ENCODE data around the gene PPM1H.

DNA sequence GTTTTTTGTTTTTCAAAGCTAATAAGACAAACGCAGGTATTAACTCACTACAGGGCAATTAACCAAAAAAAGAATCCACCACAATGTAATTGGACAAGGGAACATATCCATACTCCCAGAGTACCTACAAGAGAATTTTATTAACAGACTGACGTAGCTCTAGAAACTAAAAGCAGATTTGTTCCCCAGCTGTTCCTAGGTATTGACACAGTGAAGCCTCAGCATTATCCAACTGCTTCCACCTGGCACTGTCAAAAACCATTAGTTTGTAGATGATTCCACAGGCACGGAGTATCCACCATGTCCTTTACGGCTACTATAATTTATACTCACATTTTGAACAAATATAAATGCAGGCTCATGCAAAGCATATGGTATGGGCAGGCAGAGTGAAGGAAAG lies 22.3 kb downstream of the PPM1H start:
- TF ChIP-seq EZH2 (IDR thresholded peaks at IDR 0.05) (no peak), POLR2AphosphoS5 (IDR thresholded peaks at IDR 0.05; ENCODE audit: borderline replicate concordance, low read depth, low read length) (no peak)

Data from SK-N-MC (cell line).